ENCODE measurements around the gene DDAH1.
A peak's percentile ranks its signal among the peaks of the same experiment; 100 is the strongest.

DDAH1 gene

DNA sequence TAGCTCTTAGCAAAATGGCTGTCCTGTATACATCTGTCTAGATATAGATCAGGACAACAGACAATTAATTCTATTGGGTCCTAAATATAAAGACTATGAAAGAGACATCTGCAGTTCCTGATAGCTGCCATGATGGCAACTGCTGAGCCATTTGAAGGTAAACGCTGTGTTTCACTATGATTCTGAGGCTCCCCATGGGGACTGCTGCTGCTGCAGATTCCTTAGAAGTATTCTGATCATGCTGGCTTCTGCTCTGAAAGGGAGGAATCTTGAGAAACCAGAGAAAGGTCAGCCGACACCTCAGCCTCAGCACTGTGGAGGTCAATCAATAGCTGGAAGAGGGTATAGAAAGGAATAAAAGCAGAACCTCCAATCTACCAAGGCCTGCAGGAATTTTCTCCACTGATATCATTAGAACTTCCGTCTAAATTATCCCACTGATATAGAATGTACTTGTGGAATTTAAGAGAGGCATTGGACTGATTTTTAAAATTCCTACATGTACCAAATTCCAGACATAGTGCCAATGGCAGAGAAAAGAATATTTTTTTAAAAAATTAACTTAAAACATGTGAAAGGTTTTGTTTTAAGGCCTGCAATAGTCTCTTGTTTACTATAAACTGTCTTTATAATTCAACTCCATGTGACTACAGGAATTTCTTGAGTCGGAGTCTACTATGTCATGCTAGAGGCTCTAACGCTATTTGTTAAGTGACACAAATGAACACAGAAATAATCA is 53.2 kb downstream of the DDAH1 start:
- DNase-seq = no peak
- peaks cover 0 to 45% (median 10%) of the 10 kb centered on the region in 4 donors for H3K4me1 ChIP-seq
- no peaks in the 10 kb centered on the region for H3K36me3 ChIP-seq
- intact Hi-C loops (cut with DNase I; ENCODE audit: low total_unique reads) = no loop called here
- TF ChIP-seq, protein P1, sequence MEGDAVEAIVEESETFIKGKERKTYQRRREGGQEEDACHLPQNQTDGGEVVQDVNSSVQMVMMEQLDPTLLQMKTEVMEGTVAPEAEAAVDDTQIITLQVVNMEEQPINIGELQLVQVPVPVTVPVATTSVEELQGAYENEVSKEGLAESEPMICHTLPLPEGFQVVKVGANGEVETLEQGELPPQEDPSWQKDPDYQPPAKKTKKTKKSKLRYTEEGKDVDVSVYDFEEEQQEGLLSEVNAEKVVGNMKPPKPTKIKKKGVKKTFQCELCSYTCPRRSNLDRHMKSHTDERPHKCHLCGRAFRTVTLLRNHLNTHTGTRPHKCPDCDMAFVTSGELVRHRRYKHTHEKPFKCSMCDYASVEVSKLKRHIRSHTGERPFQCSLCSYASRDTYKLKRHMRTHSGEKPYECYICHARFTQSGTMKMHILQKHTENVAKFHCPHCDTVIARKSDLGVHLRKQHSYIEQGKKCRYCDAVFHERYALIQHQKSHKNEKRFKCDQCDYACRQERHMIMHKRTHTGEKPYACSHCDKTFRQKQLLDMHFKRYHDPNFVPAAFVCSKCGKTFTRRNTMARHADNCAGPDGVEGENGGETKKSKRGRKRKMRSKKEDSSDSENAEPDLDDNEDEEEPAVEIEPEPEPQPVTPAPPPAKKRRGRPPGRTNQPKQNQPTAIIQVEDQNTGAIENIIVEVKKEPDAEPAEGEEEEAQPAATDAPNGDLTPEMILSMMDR (IDR thresholded peaks at IDR 0.05) = no peak
- no peaks in the 10 kb centered on the region for H3K27me3 ChIP-seq
- no peak overlapping the region for H3K4me3 ChIP-seq
- H3K27ac ChIP-seq = peak overlapping the region; percentile 3 to 36
- H3K9me3 ChIP-seq = no peaks in the 10 kb centered on the region

DNA sequence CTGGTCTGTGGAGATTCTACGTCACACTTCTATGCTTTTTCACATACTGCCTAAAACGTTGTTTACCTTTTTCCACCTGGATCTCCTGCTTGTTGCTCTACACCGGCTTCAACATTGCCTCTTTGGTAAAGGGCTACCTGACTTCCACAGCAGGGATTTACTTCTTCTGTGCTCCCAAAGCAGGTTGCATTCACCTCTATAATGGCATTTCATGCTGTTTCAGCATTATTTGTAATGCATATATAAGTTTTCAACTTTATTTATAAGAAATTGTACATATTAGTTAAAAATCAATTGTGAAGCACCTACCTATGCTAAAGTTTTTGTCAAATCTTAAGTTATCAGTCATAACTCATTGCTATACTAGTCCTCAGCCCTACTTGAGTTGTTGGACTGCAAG is 55.4 kb downstream of the DDAH1 start:
- no peak overlapping the region for H3K27ac ChIP-seq
- H3K36me3 ChIP-seq = no peaks in the 10 kb centered on the region
- H3K4me1 ChIP-seq = peaks cover 0 to 66% (median 13%) of the 10 kb centered on the region in 4 donors
- TF ChIP-seq, protein P1 (IDR thresholded peaks at IDR 0.05) = no peak
- intact Hi-C loops (cut with DNase I; ENCODE audit: low total_unique reads) = no loop called here
- DNase-seq = no peak
- H3K4me3 ChIP-seq = no peak overlapping the region
- no peaks in the 10 kb centered on the region for H3K9me3 ChIP-seq
- H3K27me3 ChIP-seq = no peaks in the 10 kb centered on the region

- Histone ChIP-seq H3K9me3 (no peaks in the 10 kb centered on the region), H3K27ac (peak overlapping the region; percentile 48 to 58), H3K4me3 (no peak overlapping the region), H3K27me3 (no peaks in the 10 kb centered on the region), H3K36me3 (no peaks in the 10 kb centered on the region), H3K4me1 (peaks cover 0 to 73% (median 20%) of the 10 kb centered on the region in 4 donors)
- TF ChIP-seq, protein P1 (IDR thresholded peaks at IDR 0.05) = no peak
- intact Hi-C loops (cut with DNase I; ENCODE audit: low total_unique reads) = no loop called here
- DNase-seq = no peak
These were observed 57.1 kb downstream of the DDAH1 start for GRCh38 chr1:85407746-85408377.

GRCh38 chr1:85406887-85407533 is 57.9 kb downstream of the DDAH1 start:
- peak in 1 of 2 donors; percentile 48 for DNase-seq
- H3K4me3 ChIP-seq = no peak overlapping the region
- H3K4me1 ChIP-seq = peaks cover 0 to 69% (median 19%) of the 10 kb centered on the region in 4 donors

GRCh38 chr1:85406081-85406480 is 58.9 kb downstream of the DDAH1 start:
- intact Hi-C loops (cut with DNase I; ENCODE audit: low total_unique reads) = no loop called here
- TF ChIP-seq, protein P1 (IDR thresholded peaks at IDR 0.05) = no peak
- Histone ChIP-seq H3K27ac (peak overlapping the region; percentile 58 to 65), H3K4me1 (peaks cover 0 to 60% (median 17%) of the 10 kb centered on the region in 4 donors), H3K9me3 (no peaks in the 10 kb centered on the region), H3K4me3 (no peak overlapping the region), H3K27me3 (no peaks in the 10 kb centered on the region), H3K36me3 (no peaks in the 10 kb centered on the region)
- no peak for DNase-seq

More at GRCh38 chr1:85406887-85407533, 57.9 kb downstream of the DDAH1 start:
- Histone ChIP-seq H3K36me3 (no peaks in the 10 kb centered on the region), H3K27ac (peak overlapping the region; percentile 58 to 65), H3K27me3 (no peaks in the 10 kb centered on the region), H3K9me3 (no peaks in the 10 kb centered on the region)
- intact Hi-C loops (cut with DNase I; ENCODE audit: low total_unique reads) = no loop called here
- TF ChIP-seq, protein P1 (IDR thresholded peaks at IDR 0.05) = no peak

Measured in tibial artery (tissue), 4 donors.